ENCODE data around the gene GJC1. TPM values are rescaled to one million over a fixed set of nuclear protein-coding genes. Genes with fewer than 3 reads are reported as not detected.

Gene GJC1
- total and polyA plus RNA-seq, 9 of the 15 experiments (the other 6 are each of a cell fraction or from before 2014, with no cell fraction given) = 0.04 to 1.4 (median 0.18) TPM; not detected in 1

DNA sequence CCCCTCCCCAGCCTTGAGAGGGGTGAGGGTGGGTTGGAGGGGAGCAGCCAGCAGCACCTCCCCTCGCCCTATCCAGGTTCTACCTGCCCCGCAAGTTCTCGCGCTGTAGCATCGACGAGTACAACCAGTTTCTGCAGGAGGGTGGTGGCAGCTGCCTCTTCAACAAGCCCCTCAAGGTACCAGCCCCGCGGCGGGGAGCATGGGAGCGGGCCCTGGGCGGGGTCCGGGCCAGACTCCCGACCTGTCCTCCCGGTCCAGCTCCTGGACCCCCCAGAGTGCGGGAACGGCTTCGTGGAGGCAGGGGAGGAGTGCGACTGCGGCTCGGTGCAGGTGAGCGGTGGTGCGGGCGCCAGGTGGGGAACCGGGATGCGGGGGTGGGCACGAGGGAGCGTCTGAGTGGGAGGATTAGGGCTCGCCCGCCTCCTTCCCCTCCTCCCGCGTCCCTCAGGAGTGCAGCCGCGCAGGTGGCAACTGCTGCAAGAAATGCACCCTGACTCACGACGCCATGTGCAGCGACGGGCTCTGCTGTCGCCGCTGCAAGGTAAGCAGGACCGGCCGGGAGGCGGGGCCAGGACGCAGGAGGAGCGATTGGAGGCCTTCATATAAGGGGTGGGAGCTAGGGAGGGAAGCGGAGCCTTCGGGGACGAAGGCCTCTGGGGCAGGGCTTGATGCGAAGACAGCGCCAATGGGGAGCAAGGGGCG is 54.8 kb downstream of the GJC1 start (continued):
- TF ChIP-seq, protein P1, sequence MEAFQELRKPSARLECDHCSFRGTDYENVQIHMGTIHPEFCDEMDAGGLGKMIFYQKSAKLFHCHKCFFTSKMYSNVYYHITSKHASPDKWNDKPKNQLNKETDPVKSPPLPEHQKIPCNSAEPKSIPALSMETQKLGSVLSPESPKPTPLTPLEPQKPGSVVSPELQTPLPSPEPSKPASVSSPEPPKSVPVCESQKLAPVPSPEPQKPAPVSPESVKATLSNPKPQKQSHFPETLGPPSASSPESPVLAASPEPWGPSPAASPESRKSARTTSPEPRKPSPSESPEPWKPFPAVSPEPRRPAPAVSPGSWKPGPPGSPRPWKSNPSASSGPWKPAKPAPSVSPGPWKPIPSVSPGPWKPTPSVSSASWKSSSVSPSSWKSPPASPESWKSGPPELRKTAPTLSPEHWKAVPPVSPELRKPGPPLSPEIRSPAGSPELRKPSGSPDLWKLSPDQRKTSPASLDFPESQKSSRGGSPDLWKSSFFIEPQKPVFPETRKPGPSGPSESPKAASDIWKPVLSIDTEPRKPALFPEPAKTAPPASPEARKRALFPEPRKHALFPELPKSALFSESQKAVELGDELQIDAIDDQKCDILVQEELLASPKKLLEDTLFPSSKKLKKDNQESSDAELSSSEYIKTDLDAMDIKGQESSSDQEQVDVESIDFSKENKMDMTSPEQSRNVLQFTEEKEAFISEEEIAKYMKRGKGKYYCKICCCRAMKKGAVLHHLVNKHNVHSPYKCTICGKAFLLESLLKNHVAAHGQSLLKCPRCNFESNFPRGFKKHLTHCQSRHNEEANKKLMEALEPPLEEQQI (IDR thresholded peaks at IDR 0.05) = no peak
- TF ChIP-seq ZKSCAN3 (CRISPR knock-in tag; IDR thresholded peaks at IDR 0.05) = no peak
- TF ChIP-seq ZBTB1 (CRISPR knock-in tag; IDR thresholded peaks at IDR 0.05; ENCODE audit: borderline replicate concordance, low read depth) = 0 out of 2 replicates have a peak, but pooled peaks have one; percentile 54
- no peak for TF ChIP-seq ZFPM2 (CRISPR knock-in tag; IDR thresholded peaks at IDR 0.05)
- TF ChIP-seq ARNT (IDR thresholded peaks at IDR 0.05) = no peak
- TF ChIP-seq ZNF431 (CRISPR knock-in tag; IDR thresholded peaks at IDR 0.05) = no peak
- TF ChIP-seq, protein P2, sequence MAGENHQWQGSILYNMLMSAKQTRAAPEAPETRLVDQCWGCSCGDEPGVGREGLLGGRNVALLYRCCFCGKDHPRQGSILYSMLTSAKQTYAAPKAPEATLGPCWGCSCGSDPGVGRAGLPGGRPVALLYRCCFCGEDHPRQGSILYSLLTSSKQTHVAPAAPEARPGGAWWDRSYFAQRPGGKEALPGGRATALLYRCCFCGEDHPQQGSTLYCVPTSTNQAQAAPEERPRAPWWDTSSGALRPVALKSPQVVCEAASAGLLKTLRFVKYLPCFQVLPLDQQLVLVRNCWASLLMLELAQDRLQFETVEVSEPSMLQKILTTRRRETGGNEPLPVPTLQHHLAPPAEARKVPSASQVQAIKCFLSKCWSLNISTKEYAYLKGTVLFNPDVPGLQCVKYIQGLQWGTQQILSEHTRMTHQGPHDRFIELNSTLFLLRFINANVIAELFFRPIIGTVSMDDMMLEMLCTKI (IDR thresholded peaks at IDR 0.05; ENCODE audit: partially characterized antibody) = no peak
- TF ChIP-seq ZNF583 (CRISPR knock-in tag; IDR thresholded peaks at IDR 0.05) = no peak
- TF ChIP-seq, protein P3, sequence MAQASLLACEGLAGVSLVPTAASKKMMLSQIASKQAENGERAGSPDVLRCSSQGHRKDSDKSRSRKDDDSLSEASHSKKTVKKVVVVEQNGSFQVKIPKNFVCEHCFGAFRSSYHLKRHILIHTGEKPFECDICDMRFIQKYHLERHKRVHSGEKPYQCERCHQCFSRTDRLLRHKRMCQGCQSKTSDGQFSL (CRISPR knock-in tag; IDR thresholded peaks at IDR 0.05) = no peak
- TF ChIP-seq, protein P3 (tag; IDR thresholded peaks at IDR 0.05) = no peak
- no peak for TF ChIP-seq TFAM (CRISPR knock-in tag; conservative IDR thresholded peaks at IDR 0.05)
- TF ChIP-seq, protein P4, sequence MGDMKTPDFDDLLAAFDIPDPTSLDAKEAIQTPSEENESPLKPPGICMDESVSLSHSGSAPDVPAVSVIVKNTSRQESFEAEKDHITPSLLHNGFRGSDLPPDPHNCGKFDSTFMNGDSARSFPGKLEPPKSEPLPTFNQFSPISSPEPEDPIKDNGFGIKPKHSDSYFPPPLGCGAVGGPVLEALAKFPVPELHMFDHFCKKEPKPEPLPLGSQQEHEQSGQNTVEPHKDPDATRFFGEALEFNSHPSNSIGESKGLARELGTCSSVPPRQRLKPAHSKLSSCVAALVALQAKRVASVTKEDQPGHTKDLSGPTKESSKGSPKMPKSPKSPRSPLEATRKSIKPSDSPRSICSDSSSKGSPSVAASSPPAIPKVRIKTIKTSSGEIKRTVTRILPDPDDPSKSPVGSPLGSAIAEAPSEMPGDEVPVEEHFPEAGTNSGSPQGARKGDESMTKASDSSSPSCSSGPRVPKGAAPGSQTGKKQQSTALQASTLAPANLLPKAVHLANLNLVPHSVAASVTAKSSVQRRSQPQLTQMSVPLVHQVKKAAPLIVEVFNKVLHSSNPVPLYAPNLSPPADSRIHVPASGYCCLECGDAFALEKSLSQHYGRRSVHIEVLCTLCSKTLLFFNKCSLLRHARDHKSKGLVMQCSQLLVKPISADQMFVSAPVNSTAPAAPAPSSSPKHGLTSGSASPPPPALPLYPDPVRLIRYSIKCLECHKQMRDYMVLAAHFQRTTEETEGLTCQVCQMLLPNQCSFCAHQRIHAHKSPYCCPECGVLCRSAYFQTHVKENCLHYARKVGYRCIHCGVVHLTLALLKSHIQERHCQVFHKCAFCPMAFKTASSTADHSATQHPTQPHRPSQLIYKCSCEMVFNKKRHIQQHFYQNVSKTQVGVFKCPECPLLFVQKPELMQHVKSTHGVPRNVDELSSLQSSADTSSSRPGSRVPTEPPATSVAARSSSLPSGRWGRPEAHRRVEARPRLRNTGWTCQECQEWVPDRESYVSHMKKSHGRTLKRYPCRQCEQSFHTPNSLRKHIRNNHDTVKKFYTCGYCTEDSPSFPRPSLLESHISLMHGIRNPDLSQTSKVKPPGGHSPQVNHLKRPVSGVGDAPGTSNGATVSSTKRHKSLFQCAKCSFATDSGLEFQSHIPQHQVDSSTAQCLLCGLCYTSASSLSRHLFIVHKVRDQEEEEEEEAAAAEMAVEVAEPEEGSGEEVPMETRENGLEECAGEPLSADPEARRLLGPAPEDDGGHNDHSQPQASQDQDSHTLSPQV (IDR thresholded peaks at IDR 0.05) = no peak
- TF ChIP-seq, protein P5, sequence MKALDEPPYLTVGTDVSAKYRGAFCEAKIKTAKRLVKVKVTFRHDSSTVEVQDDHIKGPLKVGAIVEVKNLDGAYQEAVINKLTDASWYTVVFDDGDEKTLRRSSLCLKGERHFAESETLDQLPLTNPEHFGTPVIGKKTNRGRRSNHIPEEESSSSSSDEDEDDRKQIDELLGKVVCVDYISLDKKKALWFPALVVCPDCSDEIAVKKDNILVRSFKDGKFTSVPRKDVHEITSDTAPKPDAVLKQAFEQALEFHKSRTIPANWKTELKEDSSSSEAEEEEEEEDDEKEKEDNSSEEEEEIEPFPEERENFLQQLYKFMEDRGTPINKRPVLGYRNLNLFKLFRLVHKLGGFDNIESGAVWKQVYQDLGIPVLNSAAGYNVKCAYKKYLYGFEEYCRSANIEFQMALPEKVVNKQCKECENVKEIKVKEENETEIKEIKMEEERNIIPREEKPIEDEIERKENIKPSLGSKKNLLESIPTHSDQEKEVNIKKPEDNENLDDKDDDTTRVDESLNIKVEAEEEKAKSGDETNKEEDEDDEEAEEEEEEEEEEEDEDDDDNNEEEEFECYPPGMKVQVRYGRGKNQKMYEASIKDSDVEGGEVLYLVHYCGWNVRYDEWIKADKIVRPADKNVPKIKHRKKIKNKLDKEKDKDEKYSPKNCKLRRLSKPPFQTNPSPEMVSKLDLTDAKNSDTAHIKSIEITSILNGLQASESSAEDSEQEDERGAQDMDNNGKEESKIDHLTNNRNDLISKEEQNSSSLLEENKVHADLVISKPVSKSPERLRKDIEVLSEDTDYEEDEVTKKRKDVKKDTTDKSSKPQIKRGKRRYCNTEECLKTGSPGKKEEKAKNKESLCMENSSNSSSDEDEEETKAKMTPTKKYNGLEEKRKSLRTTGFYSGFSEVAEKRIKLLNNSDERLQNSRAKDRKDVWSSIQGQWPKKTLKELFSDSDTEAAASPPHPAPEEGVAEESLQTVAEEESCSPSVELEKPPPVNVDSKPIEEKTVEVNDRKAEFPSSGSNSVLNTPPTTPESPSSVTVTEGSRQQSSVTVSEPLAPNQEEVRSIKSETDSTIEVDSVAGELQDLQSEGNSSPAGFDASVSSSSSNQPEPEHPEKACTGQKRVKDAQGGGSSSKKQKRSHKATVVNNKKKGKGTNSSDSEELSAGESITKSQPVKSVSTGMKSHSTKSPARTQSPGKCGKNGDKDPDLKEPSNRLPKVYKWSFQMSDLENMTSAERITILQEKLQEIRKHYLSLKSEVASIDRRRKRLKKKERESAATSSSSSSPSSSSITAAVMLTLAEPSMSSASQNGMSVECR (CRISPR knock-in tag; IDR thresholded peaks at IDR 0.05) = no peak
